HTERT RPE-1 (cell line): ENCODE measurements around the gene MAPK1IP1L.
"Not testable (repeated sequence)": the region's sequence is repeated elsewhere in the genome, so short reads cannot be mapped to it uniquely, and the experiment has no call there.

Source experiments
- in situ Hi-C: fragments of 300-500 bp; cut with MboI; formaldehyde crosslinking; loops from 4 replicates; pipeline ENCODE4 v1.14.3; 2020; ENCODE audit warnings: low sequenced_read_pairs

Gene MAPK1IP1L

GRCh38 chr14:55051423-55052268 is at the start of gene MAPK1IP1L:
Gene MAPK1IP1L, plus strand, starts transcription at chr14:55051647. Its CDS starts 10,037 bp downstream, at chr14:55061684.
- in situ Hi-C loops: no loop called here

GRCh38 chr14:55005071-55005470 is 46.4 kb upstream of the MAPK1IP1L start:
- in situ Hi-C loops: no loop called here

- in situ Hi-C loops: no loop called here
These were observed 36.4 kb upstream of the MAPK1IP1L start for GRCh38 chr14:55015006-55015405.

GRCh38 chr14:55019968-55020554 is 31.4 kb upstream of the MAPK1IP1L start:
- in situ Hi-C loops: no loop called here

GRCh38 chr14:55024365-55024764 is 27.1 kb upstream of the MAPK1IP1L start:
- in situ Hi-C loops: not testable (repeated sequence)

- in situ Hi-C loops: no loop called here
These were observed 25.5 kb upstream of the MAPK1IP1L start for GRCh38 chr14:55025948-55026347.

- in situ Hi-C loops: no loop called here
These were observed 25.0 kb upstream of the MAPK1IP1L start for GRCh38 chr14:55026441-55026792.

- in situ Hi-C loops: no loop called here
These were observed 24.5 kb upstream of the MAPK1IP1L start, which contains the start of the genes SOCS4 and WDHD1 for GRCh38 chr14:55026793-55027561. Gene SOCS4, plus strand, starts transcription at chr14:55027236. Its CDS starts 15,806 bp downstream, at chr14:55043042. Gene WDHD1, minus strand, starts transcription at chr14:55027099. Its CDS starts 312 bp downstream, at chr14:55026787.

- in situ Hi-C loops: no loop called here
These were observed 23.4 kb upstream of the MAPK1IP1L start for GRCh38 chr14:55028066-55028465.

- in situ Hi-C loops: no loop called here
These were observed 23.0 kb upstream of the MAPK1IP1L start for GRCh38 chr14:55028476-55028875.

- in situ Hi-C loops: no loop called here
These were observed 20.3 kb upstream of the MAPK1IP1L start for GRCh38 chr14:55031190-55031589.

GRCh38 chr14:55037995-55038394 is 13.5 kb upstream of the MAPK1IP1L start:
- in situ Hi-C loops: not testable (repeated sequence)

- in situ Hi-C loops: no loop called here
These were observed 12.7 kb upstream of the MAPK1IP1L start for GRCh38 chr14:55038708-55039107.

- in situ Hi-C loops: no loop called here
These were observed 7.9 kb upstream of the MAPK1IP1L start for GRCh38 chr14:55043528-55043927.

- in situ Hi-C loops: no loop called here
These were observed 6.4 kb upstream of the MAPK1IP1L start for GRCh38 chr14:55045087-55045486.

- in situ Hi-C loops: no loop called here
These were observed 4.0 kb upstream of the MAPK1IP1L start for GRCh38 chr14:55047301-55048053.

GRCh38 chr14:55048900-55049436 is 2.5 kb upstream of the MAPK1IP1L start:
- in situ Hi-C loops: no loop called here

GRCh38 chr14:55051165-55051422 is 353 bp upstream of the MAPK1IP1L start:
- in situ Hi-C loops: no loop called here

- in situ Hi-C loops: no loop called here
These were observed 953 bp downstream of the MAPK1IP1L start for GRCh38 chr14:55052269-55052930.

GRCh38 chr14:55053018-55053417 is 1.6 kb downstream of the MAPK1IP1L start:
- in situ Hi-C loops: no loop called here
